GM19438 (cell line): Measurements from ENCODE around the gene ZNF385B.

ENCODE experiments used
- ATAC-seq: cut with Tn5 transposase; IDR thresholded peaks from one replicate; pipeline ENCODE4 v1.9.1; 2021; ENCODE audit warnings: low read depth; ENCODE audit not compliant: unreplicated experiment

ZNF385B gene

DNA sequence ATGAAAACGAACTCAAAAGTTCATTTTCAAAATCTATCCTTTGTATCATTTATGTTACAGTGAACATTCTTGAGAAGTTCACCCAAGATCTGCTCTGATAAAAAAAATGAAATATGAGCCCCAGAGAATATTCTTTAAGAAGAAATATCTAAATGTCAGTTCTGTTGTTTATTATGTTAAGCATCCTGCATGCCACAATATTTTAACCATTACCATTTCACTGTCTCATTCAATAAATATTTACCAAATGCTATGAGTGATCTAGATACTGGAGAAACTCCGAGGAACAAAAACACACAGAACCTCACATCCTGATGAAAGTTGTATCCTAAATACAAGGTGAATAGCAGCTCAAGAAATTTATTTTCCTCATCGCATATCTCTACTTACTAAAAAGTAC, 170.2 kb downstream of the ZNF385B start:
- ATAC-seq, result no peak

DNA sequence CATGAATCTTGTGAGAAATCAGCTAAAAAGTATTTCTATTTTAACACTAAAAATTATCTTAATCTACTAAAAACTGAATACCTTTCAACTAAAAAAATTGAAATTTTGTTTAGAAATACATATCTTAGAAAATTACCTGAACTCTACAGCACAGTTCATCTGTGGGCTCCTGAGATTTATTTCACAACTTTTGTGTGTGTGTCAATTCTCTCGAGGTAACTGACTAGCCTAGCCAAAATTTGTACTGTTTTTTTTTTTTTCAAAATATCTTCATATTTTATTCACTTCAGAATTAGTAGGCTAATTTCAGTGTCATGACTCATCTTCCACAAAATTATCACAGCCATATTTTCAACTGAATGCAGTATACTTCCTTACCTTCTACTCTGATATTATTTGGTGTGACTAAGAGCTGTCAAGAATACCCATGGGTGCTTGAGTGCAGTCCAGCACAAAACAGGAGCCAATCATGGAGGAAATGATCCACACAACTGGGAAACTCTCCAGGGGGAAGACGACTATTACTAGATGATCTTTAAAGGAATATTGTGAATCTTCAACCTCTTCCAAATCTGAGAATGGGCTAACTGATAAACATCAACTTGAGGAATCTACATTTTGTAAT, 174.6 kb downstream of the ZNF385B start:
- ATAC-seq, result no peak

DNA sequence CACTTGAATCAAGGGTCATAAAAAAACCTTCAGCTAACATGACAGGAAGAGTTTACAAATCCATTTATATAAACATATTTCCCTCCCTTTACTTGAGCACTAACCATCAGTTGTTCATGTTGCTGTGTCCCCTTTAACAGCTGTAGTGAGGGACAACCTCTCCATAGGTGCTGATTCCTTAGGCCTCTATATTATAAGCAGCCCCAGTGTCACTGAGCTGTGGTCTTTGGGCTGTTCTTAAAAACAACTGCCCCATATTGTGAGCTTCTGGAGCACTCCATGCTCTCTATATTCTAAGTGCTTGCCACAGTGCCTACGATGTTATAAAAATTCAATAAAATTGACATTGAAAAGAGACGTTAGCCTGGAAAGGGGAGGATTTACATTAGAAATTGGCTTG, 175.3 kb downstream of the ZNF385B start:
- ATAC-seq, result no peak

DNA sequence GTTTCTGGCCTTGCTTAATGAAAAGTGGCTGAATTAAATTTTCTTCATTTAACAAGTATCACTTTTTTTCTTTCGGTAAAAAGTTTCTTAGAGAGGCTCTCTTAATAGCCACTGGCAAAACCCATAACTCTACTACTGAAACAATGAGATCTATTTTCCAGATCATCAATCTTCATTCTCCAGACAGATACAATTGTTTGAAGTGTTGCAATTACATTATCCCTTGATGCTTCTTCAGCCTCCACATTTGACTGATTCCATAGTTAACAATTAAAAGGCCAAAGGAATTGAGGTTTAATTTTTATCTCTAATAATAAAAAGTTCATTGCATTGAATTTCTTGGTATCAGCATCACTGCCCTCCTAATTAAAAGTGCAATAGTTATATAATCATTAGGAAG, 176.3 kb downstream of the ZNF385B start:
- ATAC-seq, result no peak

DNA sequence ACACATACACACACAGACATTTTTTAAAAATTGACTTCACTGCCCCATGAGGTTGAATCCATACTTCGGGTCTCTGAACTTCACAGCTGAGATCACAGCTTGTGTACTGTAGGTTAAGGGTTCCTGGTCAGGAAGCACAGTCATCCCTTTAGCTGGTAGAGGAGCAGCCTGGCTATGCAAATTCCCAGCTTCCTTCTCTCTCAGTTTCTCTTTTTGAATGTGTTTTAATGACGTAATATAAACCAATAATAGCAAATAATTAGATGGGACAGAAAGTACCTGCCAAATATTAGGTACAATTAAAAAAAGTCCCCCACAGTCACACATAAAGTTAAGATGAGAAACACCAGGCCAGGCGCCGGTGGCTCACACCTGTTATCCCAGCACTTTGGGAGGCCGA, 178.7 kb downstream of the ZNF385B start:
- no peak for ATAC-seq

DNA sequence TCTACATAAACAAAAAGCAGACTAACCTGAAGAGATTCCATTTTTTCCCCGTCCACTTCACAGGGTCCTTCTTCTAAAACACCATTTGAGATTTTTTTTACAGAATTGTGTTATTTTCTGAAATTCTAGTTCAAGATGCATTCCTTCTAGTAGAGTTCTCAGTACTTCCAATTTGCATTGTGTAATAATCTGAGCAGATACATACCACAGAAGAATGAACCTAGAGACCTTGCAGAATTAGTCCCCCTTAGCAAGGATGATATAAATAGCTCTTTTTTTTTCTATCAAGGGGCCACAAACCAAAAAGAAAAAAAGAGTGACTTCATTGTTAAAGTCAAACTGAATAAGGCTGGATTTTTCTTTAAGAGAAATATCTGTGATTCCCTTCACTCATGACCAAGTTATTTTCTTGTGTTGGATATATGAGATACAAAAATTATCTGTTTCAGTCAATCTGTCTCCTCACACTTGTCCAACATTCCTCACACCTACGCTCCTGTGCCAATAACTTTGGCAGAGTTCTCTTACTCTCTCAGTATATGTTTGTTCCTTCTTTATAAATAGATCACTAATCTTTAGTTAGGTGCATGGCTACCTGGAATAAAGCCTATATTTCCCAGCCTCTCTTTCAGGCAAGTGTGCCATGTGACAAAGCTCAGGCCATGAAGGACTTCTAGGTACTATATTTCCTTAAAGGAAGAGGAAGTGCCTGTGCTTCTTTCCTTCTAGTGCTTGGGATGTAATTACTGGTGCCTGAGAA, 183.5 kb downstream of the ZNF385B start:
- ATAC-seq, result no peak

DNA sequence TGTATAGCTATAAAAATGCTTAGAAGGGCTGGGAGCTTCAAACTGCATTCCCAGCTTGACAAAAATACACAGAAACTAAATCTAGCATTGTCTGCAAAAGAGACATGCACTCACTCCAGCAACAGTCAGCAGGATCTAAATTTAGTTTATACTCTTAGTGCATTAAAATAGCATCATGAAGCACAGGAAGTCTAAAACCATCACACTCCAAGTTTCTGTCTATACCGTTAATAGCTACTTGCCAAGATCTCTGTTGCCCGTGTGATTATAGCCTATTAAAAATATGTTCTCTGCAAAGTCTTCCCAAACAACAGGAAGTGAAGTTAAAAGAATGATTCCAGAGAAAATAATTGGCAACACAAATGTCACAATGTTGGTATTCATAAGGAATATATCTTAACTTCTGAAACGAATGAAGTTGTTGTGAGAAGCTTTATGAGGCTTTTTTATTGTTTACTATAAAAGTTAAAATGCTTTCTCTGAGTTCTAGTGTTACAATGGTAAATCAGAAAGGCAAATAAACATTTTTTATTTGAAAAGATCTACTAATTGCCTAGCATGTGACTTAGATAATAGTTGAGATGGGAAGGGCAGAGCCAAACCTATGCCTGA, 184.2 kb downstream of the ZNF385B start:
- ATAC-seq, result no peak

DNA sequence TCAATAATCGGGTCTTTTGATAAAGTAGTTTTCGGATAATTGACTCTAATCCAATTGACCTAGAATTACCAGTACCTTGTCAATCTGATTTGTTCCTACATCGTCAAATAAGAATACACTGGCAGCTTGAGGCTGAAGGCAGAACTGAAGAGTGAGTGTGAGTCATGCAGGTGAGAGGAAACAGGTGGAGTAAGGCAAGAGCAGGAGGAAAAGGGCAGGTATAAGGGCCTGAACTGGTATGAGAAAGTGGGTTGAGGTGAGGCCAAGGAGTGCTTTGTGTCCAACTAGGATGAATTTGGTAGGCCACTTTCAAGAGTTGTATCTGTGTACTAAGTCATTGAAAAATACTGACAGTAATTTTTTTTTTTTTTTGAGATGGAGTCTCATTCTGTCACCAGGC, 186.0 kb downstream of the ZNF385B start:
- no peak for ATAC-seq

DNA sequence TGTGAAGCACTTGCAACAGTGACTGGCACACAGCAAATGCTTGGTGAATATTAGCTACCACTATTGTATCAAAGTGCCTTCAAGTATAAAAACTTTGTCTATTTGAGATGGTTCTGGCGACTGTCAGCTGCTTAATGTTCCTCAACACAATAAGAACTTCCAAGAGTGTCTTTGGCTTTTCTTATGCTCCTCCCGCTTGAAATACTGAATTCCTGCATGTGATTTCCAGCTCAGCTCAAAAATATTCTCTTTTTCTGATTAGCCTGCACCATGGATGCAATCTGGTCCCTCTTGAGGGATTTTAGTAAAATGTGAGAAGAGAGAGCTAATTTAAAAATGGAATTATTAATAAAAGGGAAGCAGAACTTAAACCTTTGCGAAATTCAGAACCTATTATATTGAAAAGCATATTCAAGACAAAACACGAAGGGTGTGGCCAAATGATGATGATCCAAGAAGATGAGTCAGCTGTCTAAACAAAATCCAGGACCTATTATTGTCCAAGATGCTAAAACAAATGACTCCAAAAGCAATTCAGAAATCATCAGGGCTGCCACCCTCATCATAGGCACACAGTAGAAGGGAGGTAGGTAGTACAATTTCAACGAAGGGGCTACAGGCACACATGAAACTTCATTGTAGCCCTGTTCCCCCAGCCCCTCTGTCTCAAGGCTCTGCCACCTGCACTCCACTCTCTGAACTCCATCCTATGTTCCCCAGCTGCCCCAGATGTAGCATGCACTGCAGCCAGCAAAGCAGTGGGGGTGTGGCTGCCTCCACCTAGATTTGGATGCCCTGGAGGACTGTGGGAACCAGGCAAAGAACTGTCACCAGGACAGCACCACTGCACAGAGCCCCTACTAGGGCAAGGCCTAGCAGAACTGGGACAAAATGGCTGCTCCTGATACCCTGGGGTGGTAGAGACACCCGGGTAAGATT, 190.1 kb downstream of the ZNF385B start:
- no peak for ATAC-seq

DNA sequence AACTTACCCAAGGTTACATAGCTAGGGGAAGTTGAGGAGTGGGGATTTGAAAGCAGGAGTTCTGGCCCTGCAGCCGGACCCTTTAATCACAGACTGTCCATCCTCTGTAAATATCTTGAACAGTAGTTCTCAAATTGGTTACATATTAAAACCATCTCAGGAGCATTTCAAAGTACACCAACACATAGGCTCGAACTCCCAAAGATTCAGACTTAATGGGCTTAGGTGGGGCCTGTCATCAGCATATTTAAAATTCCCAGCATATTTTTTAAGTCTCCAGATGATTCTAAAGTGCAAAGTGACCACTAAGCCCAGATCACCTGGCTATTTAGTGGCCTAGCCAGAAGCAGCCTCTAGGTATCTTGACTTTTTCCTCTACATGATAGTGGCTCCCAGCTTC, 192.2 kb downstream of the ZNF385B start:
- ATAC-seq, result no peak

DNA sequence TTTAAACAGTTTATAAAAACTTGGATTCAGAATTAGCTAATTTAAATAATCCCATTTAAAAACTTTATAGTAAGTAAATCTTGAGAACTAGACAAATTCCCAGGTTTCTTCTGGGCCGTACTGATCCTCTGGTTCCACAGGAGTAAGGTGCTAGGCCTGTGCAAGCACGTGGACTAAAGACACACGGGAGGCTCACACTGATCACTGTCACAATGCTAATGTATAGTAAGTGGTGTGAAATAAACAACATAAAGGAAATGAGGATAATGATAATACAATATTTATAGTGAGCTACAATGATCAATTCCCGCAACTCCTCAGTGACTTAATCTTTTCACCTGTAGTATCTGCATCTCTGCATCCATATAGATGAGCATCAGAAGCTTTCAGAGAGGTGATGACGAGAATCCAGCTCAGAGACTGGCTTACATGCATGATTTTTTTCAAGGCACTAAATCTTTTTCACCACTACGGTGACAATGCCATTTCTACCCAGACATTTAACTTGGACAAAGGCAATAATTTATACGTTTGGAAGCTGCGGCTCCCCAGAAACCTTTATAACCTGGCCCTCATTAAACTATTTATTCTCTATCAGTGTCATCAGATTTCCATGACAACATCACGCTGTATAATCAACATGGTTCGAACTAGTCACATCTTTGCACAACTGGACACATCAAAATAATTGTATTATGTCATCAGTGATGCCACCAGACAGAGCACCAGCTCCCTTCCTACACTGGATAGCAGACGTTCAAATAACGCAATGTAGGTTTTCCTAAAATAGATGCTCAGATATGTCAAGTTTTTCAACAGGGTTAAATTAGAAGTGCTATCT, 196.2 kb downstream of the ZNF385B start:
- ATAC-seq, result no peak

DNA sequence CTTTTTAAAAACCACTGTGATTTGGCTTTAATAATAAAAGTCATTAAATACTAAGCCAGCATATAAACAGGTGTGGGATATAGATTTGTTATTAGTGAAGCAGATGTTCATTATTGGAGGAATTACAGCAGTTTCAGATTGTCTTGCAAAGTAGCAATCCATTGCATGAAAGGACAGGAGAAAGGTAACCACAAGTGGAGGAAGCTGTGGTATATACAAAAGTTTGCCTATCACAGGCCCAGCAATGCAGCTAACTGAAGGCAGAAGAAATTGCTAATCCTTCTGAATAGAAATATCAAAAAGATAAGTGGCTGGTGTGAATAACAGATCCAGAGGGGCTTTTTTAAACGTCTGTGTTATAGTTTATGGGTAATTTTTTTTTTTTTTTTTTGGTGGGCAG, 199.4 kb downstream of the ZNF385B start:
- ATAC-seq, result no peak

DNA sequence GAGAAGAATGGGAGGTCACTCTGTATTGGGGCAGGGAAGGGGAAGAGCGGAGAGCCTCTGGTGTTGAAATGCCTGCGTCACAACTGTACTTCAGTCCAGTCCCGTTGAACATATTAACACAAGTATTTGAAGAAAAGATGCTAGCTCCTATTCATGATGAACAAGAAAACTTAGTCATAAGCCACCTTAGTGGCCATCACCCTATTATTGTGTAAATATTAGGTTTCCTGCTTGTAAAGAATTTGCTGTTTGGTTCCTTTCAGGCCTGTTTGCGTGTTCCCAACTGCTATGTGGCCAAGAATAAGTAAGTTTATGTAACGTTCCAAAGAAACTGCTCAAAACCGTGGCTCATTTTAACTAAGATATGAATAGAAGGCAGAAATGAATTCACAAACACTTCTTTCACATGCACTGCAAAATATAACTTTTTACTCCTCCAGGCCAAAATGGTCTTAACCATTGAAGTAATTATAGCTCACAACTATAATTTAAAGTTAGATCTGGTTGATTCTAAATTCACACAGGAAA, 204.3 kb downstream of the ZNF385B start:
- ATAC-seq, result no peak

DNA sequence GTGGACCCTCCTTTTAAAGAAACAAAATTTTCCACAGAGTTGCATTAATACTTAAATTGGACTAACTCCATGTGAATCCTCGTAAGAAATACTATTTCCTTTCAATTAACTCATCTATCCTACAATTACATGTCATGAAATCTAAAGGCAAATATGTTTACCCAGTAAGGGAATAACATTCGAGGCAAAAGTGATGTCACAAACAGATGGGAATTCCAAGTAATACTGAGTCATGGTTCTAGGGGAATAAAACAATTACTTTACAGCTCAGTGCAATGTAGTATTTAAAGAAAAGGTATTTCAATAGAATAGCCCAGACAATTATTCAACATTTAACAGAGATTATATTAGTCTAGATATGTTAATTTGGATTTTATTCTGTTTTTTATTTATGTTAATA, 205.8 kb downstream of the ZNF385B start:
- ATAC-seq, result no peak

DNA sequence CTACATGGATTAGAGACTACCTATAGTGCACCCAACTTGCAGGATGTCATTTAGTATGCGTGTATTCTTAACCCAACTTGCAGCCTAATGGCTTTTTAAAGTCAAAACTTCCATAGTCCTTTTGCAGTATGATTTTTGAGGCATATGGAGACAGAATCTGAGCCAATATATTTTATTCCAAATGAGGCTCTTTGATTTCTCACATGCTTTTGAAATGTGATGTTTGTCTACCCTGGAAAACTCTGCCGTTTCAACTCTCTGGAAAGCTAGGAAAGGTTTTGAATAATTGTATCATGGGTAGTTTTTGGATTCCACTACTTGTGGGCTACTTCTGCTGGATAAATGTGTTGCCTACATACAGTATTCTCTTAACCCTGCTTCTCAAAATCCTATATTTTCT, 206.6 kb downstream of the ZNF385B start:
- no peak for ATAC-seq

DNA sequence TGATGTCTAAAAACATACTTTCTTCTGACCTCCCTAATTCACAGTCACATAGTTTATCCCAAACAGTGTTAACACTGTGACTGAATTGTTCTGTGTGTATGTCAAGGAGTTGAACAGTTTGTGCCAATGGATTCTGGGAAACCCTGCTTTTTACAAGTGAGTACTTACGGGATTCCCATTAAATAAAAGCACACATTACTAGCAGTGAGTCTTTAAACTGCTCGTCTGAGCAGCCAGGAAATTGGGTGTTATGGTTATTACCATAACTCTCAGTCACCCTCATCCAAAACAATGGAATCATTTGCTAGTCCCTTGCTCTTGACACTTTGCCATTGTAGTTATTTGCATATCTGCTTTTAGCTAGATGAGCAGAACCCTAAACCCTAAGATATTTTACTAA, 209.1 kb downstream of the ZNF385B start:
- ATAC-seq, result no peak

DNA sequence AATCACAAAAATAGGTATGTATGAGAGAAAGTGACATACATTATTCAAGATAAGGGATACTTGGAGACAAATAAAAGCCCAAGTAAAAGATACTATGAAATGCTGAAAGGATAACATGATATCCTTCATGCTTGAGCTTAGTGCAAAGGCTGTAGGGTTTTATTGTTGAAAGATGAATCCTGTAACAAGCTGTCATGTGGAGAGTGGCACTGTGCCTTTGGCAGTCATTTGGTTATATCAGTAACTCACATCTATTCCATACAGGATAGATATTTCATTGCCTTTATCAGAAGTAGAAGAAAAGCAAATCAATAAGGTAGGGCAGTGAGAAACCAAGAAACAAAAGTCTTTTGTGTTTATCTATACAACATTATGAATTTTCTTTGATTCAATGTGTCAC, 211.0 kb downstream of the ZNF385B start:
- no peak for ATAC-seq

DNA sequence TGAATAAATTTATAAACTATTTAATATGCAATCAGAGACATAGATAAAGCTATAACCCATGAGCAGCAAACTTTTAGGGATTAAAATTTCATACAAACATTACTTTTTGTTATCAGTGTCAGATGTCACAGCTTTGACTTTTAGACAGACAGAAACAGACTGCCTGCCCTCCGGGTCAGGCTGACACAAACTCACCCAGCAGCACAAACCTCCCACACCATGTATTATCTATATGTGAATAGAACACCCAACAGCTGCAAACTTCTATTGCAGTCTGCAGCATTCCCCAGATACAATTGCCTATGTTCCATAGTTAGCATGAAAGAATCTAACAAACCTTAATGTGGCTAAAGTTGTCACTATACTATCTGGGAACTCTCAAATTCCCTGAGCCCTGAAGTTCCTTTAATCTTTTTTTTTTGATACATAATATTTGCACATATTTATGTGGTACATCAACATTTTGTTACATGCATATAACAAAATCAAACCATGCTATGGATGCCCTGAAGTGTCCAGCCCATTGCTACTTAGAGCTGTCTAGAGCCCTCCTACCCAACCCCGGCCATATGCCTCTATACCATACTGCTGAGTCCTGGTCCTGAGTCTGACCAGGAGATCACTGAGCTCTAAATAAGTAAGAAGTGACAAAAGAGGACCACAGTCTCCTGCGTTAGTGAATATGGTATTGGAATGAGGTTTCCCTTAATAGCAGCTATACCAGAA, 214.4 kb downstream of the ZNF385B start:
- no peak for ATAC-seq

DNA sequence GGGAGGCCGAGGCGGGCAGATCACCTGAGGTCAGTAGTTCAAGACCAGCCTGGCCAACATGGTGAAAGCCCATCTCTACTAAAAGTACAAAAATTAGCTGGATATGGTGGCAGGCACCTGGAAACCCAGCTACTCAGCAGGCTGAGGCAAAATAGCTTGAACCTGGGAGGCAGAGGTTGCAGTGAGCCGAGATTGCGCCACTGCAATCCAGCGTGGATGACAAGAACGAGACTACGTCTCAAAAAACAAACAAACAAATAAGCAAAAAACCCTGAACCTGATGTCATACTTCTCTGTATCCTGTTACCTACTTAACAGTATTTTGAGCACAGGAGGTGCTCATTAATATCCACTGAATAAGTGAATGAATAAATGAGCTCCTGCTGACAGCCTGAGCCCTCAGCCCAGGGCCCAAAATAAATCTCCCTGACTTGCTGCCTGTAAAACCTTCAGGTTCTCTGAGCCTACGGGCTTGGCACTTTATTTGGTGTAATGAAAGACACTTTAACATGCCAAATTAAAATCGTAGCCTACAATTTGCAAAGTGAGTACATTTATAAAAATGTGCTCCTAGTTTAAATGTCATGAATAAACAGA, 215.1 kb downstream of the ZNF385B start:
- no peak for ATAC-seq
